Trophoblast cell (in vitro differentiated cells and primary cell): ENCODE results near the gene ATP8B3.

Experiments
- DNase-seq, 2 donors: peaks; one replicate each; pipeline ENCODE4 v3.0.0-alpha.2; 2016
- H2AFZ ChIP-seq: 2 replicates; pipeline ENCODE4 v1.6.1; 2013; ENCODE audit warnings: low read length, moderate library complexity, mild to moderate bottlenecking; ENCODE audit not compliant: insufficient read depth, poor library complexity
- H2AK5ac ChIP-seq: 2 replicates; pipeline ENCODE4 v1.6.1; 2013; ENCODE audit warnings: mild to moderate bottlenecking, low read length
- H2BK120ac ChIP-seq: 2 replicates; pipeline ENCODE4 v1.6.1; 2013; ENCODE audit warnings: low read length, mild to moderate bottlenecking, moderate library complexity; ENCODE audit not compliant: insufficient read depth, poor library complexity
- H2BK12ac ChIP-seq: 2 replicates; pipeline ENCODE4 v1.6.1; 2013; ENCODE audit warnings: mild to moderate bottlenecking, low read length, moderate library complexity
- H2BK5ac ChIP-seq: 2 replicates; pipeline ENCODE4 v1.6.1; 2013; ENCODE audit warnings: low read length, low read depth, moderate library complexity, mild to moderate bottlenecking; ENCODE audit not compliant: poor library complexity
- H3K14ac ChIP-seq: 2 replicates; pipeline ENCODE4 v1.6.1; 2013; ENCODE audit warnings: mild to moderate bottlenecking, low read length
- H3K18ac ChIP-seq: 2 replicates; pipeline ENCODE4 v1.6.1; 2013; ENCODE audit warnings: mild to moderate bottlenecking, low read length
- H3K23ac ChIP-seq: 2 replicates; pipeline ENCODE4 v1.6.1; 2013; ENCODE audit warnings: low read length
- H3K27ac ChIP-seq: 2 replicates; pipeline ENCODE4 v1.5.1; 2013; ENCODE audit warnings: low read depth, mild to moderate bottlenecking, inconsistent platforms, low read length, moderate library complexity
- H3K27me3 ChIP-seq: 2 replicates; pipeline ENCODE4 v1.6.1; 2013; ENCODE audit warnings: inconsistent platforms, mild to moderate bottlenecking, low read length, moderate library complexity; ENCODE audit not compliant: insufficient read depth
- H3K36me3 ChIP-seq, 2 experiments: 1 replicate in 1 of 2; 2 replicates in 1 of 2; pipeline ENCODE4 v1.6.1; 2013; ENCODE audit warnings: low read length in 2 of 2, mild to moderate bottlenecking in 2 of 2, moderate library complexity in 1 of 2; ENCODE audit not compliant: insufficient read depth in 2 of 2, control insufficient read depth in 1 of 2
- H3K4ac ChIP-seq: 2 replicates; pipeline ENCODE4 v1.6.1; 2013; ENCODE audit warnings: low read depth, mild to moderate bottlenecking, low read length, moderate library complexity
- H3K4me1 ChIP-seq, 2 experiments: 1 replicate in 1 of 2; 2 replicates in 1 of 2; pipeline ENCODE4 v1.6.1; 2013; ENCODE audit warnings: low read length in 2 of 2, mild to moderate bottlenecking in 2 of 2, moderate library complexity in 1 of 2; ENCODE audit not compliant: insufficient read depth in 2 of 2, control insufficient read depth in 1 of 2
- H3K4me2 ChIP-seq: 2 replicates; pipeline ENCODE4 v1.6.1; 2013; ENCODE audit warnings: inconsistent platforms, mild to moderate bottlenecking, low read length, moderate library complexity
- H3K4me3 ChIP-seq: 2 replicates; pipeline ENCODE4 v1.5.1; 2013; ENCODE audit warnings: mild to moderate bottlenecking, low read depth, low read length, inconsistent platforms
- H3K79me1 ChIP-seq: one replicate; pipeline ENCODE4 v1.6.1; 2013; ENCODE audit warnings: low read length
- H3K79me2 ChIP-seq: 2 replicates; pipeline ENCODE4 v1.6.1; 2013; ENCODE audit warnings: low read length, mild to moderate bottlenecking; ENCODE audit not compliant: control insufficient read depth, insufficient read depth, poor library complexity
- H3K9ac ChIP-seq: 2 replicates; pipeline ENCODE4 v1.6.1; 2013; ENCODE audit warnings: mild to moderate bottlenecking, low read length
- H3K9me3 ChIP-seq: 2 replicates; pipeline ENCODE4 v1.6.1; 2013; ENCODE audit warnings: low read depth, mild to moderate bottlenecking, control low read depth, inconsistent platforms, low read length; ENCODE audit not compliant: insufficient read depth
- H4K12ac ChIP-seq: 2 replicates; pipeline ENCODE4 v1.6.1; 2013; ENCODE audit warnings: low read depth, mild to moderate bottlenecking, low read length, moderate library complexity
- H4K8ac ChIP-seq: 2 replicates; pipeline ENCODE4 v1.6.1; 2013; ENCODE audit warnings: low read depth, mild to moderate bottlenecking, low read length, moderate library complexity
- H4K91ac ChIP-seq: one replicate; pipeline ENCODE4 v1.6.1; 2013; ENCODE audit warnings: low read depth, mild to moderate bottlenecking, low read length, moderate library complexity
- WGBS: extraction: QIAGEN DNeasy Blood & Tissue Kit; methylation state at CpG from one replicate; pipeline ENCODE4 v1.1.7; 2013; ENCODE audit warnings: missing lambda C conversion rate; ENCODE audit not compliant: insufficient read length, insufficient coverage; ENCODE audit errors: extremely low coverage; 5-methylcytosine and 5-hydroxymethylcytosine counted together

ATP8B3 gene

GRCh38 chr19:1769645-1769985 lies 42.5 kb downstream of the ATP8B3 start:
- Histone ChIP-seq H3K18ac (no peak overlapping the region), H2AFZ (no peak overlapping the region), H4K12ac (no peak overlapping the region), H3K9ac (no peak overlapping the region), H2AK5ac (no peak overlapping the region), H3K4me2 (no peak overlapping the region), H4K91ac (no peak overlapping the region), H3K14ac (no peak overlapping the region), H2BK5ac (no peak overlapping the region), H3K27me3 (peaks cover 54% of the 10 kb centered on the region), H3K4me3 (no peak overlapping the region), H3K4me1 (no peaks in the 10 kb centered on the region), H3K4ac (no peak overlapping the region), H3K9me3 (peaks cover 22% of the 10 kb centered on the region), H4K8ac (no peak overlapping the region), H3K27ac (no peak overlapping the region), H3K23ac (no peak overlapping the region), H2BK120ac (no peak overlapping the region), H3K79me1 (no peaks in the 10 kb centered on the region), H3K79me2 (no peaks in the 10 kb centered on the region), H2BK12ac (no peak overlapping the region), H3K36me3 (no peaks in the 10 kb centered on the region)
- WGBS = no CpG with 5 or more reads among the region's 12 CpGs
- no peak for DNase-seq

GRCh38 chr19:1768918-1769644 lies 43.0 kb downstream of the ATP8B3 start:
- no peak overlapping the region for H2AFZ ChIP-seq
- no peak overlapping the region for H3K4ac ChIP-seq
- H3K79me1 ChIP-seq = no peaks in the 10 kb centered on the region
- no peak for DNase-seq
- H3K27me3 ChIP-seq = peaks cover 54% of the 10 kb centered on the region
- H3K4me3 ChIP-seq = peak overlapping the region; percentile 35
- no peak overlapping the region for H2BK120ac ChIP-seq
- no peak overlapping the region for H3K14ac ChIP-seq
- whole genome bisulfite sequencing = no CpG with 5 or more reads among the region's 9 CpGs
- H3K27ac ChIP-seq = no peak overlapping the region
- no peak overlapping the region for H2BK5ac ChIP-seq
- H3K36me3 ChIP-seq = no peaks in the 10 kb centered on the region
- no peaks in the 10 kb centered on the region for H3K4me1 ChIP-seq
- no peak overlapping the region for H3K4me2 ChIP-seq
- no peak overlapping the region for H4K12ac ChIP-seq
- no peak overlapping the region for H3K23ac ChIP-seq
- no peak overlapping the region for H2BK12ac ChIP-seq
- H3K9me3 ChIP-seq = peaks cover 20% of the 10 kb centered on the region
- no peaks in the 10 kb centered on the region for H3K79me2 ChIP-seq
- no peak overlapping the region for H2AK5ac ChIP-seq
- H4K8ac ChIP-seq = no peak overlapping the region
- no peak overlapping the region for H4K91ac ChIP-seq
- no peak overlapping the region for H3K9ac ChIP-seq
- no peak overlapping the region for H3K18ac ChIP-seq

GRCh38 chr19:1768248-1768647 lies 43.8 kb downstream of the ATP8B3 start:
- H3K4me2 ChIP-seq = no peak overlapping the region
- no peak overlapping the region for H2BK5ac ChIP-seq
- no peak for DNase-seq
- H2AFZ ChIP-seq = no peak overlapping the region
- H3K4me3 ChIP-seq = no peak overlapping the region
- no peak overlapping the region for H3K23ac ChIP-seq
- H3K27ac ChIP-seq = no peak overlapping the region
- no peak overlapping the region for H2BK120ac ChIP-seq
- whole genome bisulfite sequencing = no CpG with 5 or more reads among the region's 13 CpGs
- H4K12ac ChIP-seq = no peak overlapping the region
- H3K18ac ChIP-seq = no peak overlapping the region
- H3K9me3 ChIP-seq = peaks cover 20% of the 10 kb centered on the region
- H4K91ac ChIP-seq = no peak overlapping the region
- H2AK5ac ChIP-seq = no peak overlapping the region
- peaks cover 57% of the 10 kb centered on the region for H3K27me3 ChIP-seq
- no peak overlapping the region for H3K14ac ChIP-seq
- no peak overlapping the region for H4K8ac ChIP-seq
- no peaks in the 10 kb centered on the region for H3K79me1 ChIP-seq
- no peak overlapping the region for H3K9ac ChIP-seq
- no peaks in the 10 kb centered on the region for H3K79me2 ChIP-seq
- no peaks in the 10 kb centered on the region for H3K36me3 ChIP-seq
- no peak overlapping the region for H2BK12ac ChIP-seq
- no peak overlapping the region for H3K4ac ChIP-seq
- H3K4me1 ChIP-seq = no peaks in the 10 kb centered on the region

- Histone ChIP-seq H3K9ac (no peak overlapping the region), H3K9me3 (peaks cover 20% of the 10 kb centered on the region), H4K91ac (no peak overlapping the region), H2BK120ac (no peak overlapping the region), H3K23ac (no peak overlapping the region), H2BK12ac (no peak overlapping the region), H3K27me3 (peaks cover 60% of the 10 kb centered on the region), H3K18ac (no peak overlapping the region), H3K36me3 (no peaks in the 10 kb centered on the region), H3K4me1 (no peaks in the 10 kb centered on the region), H3K14ac (no peak overlapping the region), H2AFZ (no peak overlapping the region), H2AK5ac (no peak overlapping the region), H3K79me2 (no peaks in the 10 kb centered on the region), H2BK5ac (no peak overlapping the region), H3K4me3 (no peak overlapping the region), H3K79me1 (no peaks in the 10 kb centered on the region), H4K8ac (no peak overlapping the region), H3K27ac (no peak overlapping the region), H3K4me2 (no peak overlapping the region), H4K12ac (no peak overlapping the region), H3K4ac (no peak overlapping the region)
- peak in 1 of 2 donors; percentile 54 for DNase-seq
- no CpG with 5 or more reads among the region's 21 CpGs for WGBS
These were observed 44.6 kb downstream of the ATP8B3 start for GRCh38 chr19:1767464-1767933.
